ENCODE data around the gene SEC23B. TPM values are rescaled to one million over a fixed set of nuclear protein-coding genes. Genes with fewer than 3 reads are reported as not detected.

Gene SEC23B
- 100 to 1,000 TPM in 1 of 2 donors, 10 to 100 TPM in 1; 64.4 to 127 TPM for total RNA-seq

GRCh38 chr20:18507218-18508191 is at the start of gene SEC23B:
Gene SEC23B (plus strand): TSS chr20:18507940. CDS start chr20:18510836, 2,896 bp downstream.
- DNase-seq (ENCODE audit: low spot score), result peak; percentile 97
- H3K4me3 ChIP-seq, result peak within 1 kb of the TSS; percentile 65 to 83
- TF ChIP-seq CTCF (IDR thresholded peaks at IDR 0.05) (no peak), POLR2AphosphoS5 (IDR thresholded peaks at IDR 0.05) (peak; percentile 91), POLR2A (IDR thresholded peaks at IDR 0.05) (peak; percentile 73)
- WGBS, result under 1% methylated on average over 69 of the region's 69 CpGs
- H3K36me3 ChIP-seq, result no peaks in the 10 kb centered on the region
- H3K27me3 ChIP-seq (replicated peaks; ENCODE audit: insufficient read depth), result no peaks in the 10 kb centered on the region
- H3K4me1 ChIP-seq (replicated peaks), result peaks cover 6% of the 10 kb centered on the region
- H3K27ac ChIP-seq, result peak within 1 kb of the TSS; percentile 94 to 98
- intact Hi-C loops (cut with DNase I), result no loop called here
- no peaks in the 10 kb centered on the region for H3K9me3 ChIP-seq

- H3K36me3 ChIP-seq, result no peaks in the 10 kb centered on the region
- intact Hi-C loops (cut with DNase I), result loop anchor here (2.0 kb wide), 1 partner anchor 177 kb away; the partner anchor contains the start of gene ZNF133
- H3K4me3 ChIP-seq, result no peak overlapping the region
- no peaks in the 10 kb centered on the region for H3K9me3 ChIP-seq
- no peaks in the 10 kb centered on the region for H3K4me1 ChIP-seq (replicated peaks)
- TF ChIP-seq CTCF (IDR thresholded peaks at IDR 0.05) (no peak), POLR2AphosphoS5 (IDR thresholded peaks at IDR 0.05) (no peak), POLR2A (IDR thresholded peaks at IDR 0.05) (no peak)
- no peak for DNase-seq (ENCODE audit: low spot score)
- WGBS, result 49% methylated on average over 6 of the region's 6 CpGs
- no peak overlapping the region for H3K27ac ChIP-seq
- H3K27me3 ChIP-seq (replicated peaks; ENCODE audit: insufficient read depth), result no peaks in the 10 kb centered on the region
Measured at GRCh38 chr20:18465536-18466200, 42.1 kb upstream of the SEC23B start.

GRCh38 chr20:18466574-18466893 is 41.2 kb upstream of the SEC23B start:
- no peaks in the 10 kb centered on the region for H3K4me1 ChIP-seq (replicated peaks)
- DNase-seq (ENCODE audit: low spot score), result no peak
- TF ChIP-seq CTCF (IDR thresholded peaks at IDR 0.05) (no peak), POLR2A (IDR thresholded peaks at IDR 0.05) (no peak), POLR2AphosphoS5 (IDR thresholded peaks at IDR 0.05) (no peak)
- peak overlapping the region; percentile 72 to 84 for H3K27ac ChIP-seq
- H3K36me3 ChIP-seq, result no peaks in the 10 kb centered on the region
- 1% methylated on average over 15 of the region's 15 CpGs for WGBS
- H3K27me3 ChIP-seq (replicated peaks; ENCODE audit: insufficient read depth), result no peaks in the 10 kb centered on the region
- peak overlapping the region; percentile 59 to 80 for H3K4me3 ChIP-seq
- intact Hi-C loops (cut with DNase I), result loop anchor here (2.0 kb wide), 1 partner anchor 178 kb away; the partner anchor contains the start of gene ZNF133
- no peaks in the 10 kb centered on the region for H3K9me3 ChIP-seq

GRCh38 chr20:18466894-18467730 is 40.6 kb upstream of the SEC23B start, which contains the start of the genes DZANK1 and POLR3F:
Gene DZANK1 (minus strand): TSS chr20:18467030. CDS start chr20:18465358, 1,672 bp downstream.
Gene POLR3F (plus strand): TSS chr20:18467390. CDS start chr20:18467507, 117 bp downstream.
- intact Hi-C loops (cut with DNase I), result loop anchor here (2.0 kb wide), 1 partner anchor 178 kb away; the partner anchor contains the start of gene ZNF133
- TF ChIP-seq POLR2AphosphoS5 (IDR thresholded peaks at IDR 0.05), result peak; percentile 90
- no peak for TF ChIP-seq CTCF (IDR thresholded peaks at IDR 0.05)
- peak; percentile 15 for TF ChIP-seq POLR2A (IDR thresholded peaks at IDR 0.05)
- DNase-seq (ENCODE audit: low spot score), result peak; percentile 92
- Histone ChIP-seq H3K27ac (peak within 1 kb of the TSS; percentile 72 to 84), H3K36me3 (no peaks in the 10 kb centered on the region), H3K9me3 (no peaks in the 10 kb centered on the region), H3K4me3 (peak within 1 kb of the TSS; percentile 59 to 80), H3K4me1 (replicated peaks) (no peaks in the 10 kb centered on the region), H3K27me3 (replicated peaks; ENCODE audit: insufficient read depth) (no peaks in the 10 kb centered on the region)
- WGBS, result under 1% methylated on average over 57 of the region's 57 CpGs
